Karpas-422 (cell line): ENCODE measurements around the gene SAG. TPM values are rescaled to one million over a fixed set of nuclear protein-coding genes. Genes with fewer than 3 reads are reported as not detected.

Source experiments
- DNase-seq: peaks from one replicate; pipeline ENCODE4 v3.0.0-alpha.2; 2015
- H2AFZ ChIP-seq: fragments of 200-600 bp; sonication (generic); 2 replicates; pipeline ENCODE4 v1.6.1; 2014; ENCODE audit warnings: antibody characterized with exemption, low read length, mixed read lengths
- H3K27ac ChIP-seq: fragments of 200-600 bp; sonication (generic); 2 replicates; pipeline ENCODE4 v1.5.1; 2014; ENCODE audit warnings: mild to moderate bottlenecking, low read length, moderate library complexity
- H3K27me3 ChIP-seq: fragments of 200-600 bp; sonication (generic); 2 replicates; pipeline ENCODE4 v1.6.1; 2014; ENCODE audit warnings: low read length, mixed read lengths
- H3K36me3 ChIP-seq: fragments of 200-600 bp; sonication (generic); 2 replicates; pipeline ENCODE4 v1.6.1; 2014; ENCODE audit warnings: low read length, mixed read lengths; ENCODE audit not compliant: insufficient read depth
- H3K4me1 ChIP-seq: fragments of 200-600 bp; sonication (generic); 2 replicates; pipeline ENCODE4 v1.6.1; 2014; ENCODE audit warnings: mild to moderate bottlenecking, low read length, mixed read lengths
- H3K4me2 ChIP-seq: fragments of 200-600 bp; sonication (generic); 2 replicates; pipeline ENCODE4 v1.6.1; 2014; ENCODE audit warnings: low read length, low read depth, mild to moderate bottlenecking; ENCODE audit not compliant: poor library complexity, severe bottlenecking
- H3K4me3 ChIP-seq: fragments of 200-600 bp; sonication (generic); 2 replicates; pipeline ENCODE4 v1.5.1; 2014; ENCODE audit warnings: mild to moderate bottlenecking, antibody characterized with exemption, low read length, mixed read lengths
- H3K79me2 ChIP-seq: fragments of 200-600 bp; sonication (generic); 2 replicates; pipeline ENCODE4 v1.6.1; 2014; ENCODE audit warnings: mild to moderate bottlenecking, low read length, mixed read lengths
- H3K9ac ChIP-seq: fragments of 200-600 bp; sonication (generic); 2 replicates; pipeline ENCODE4 v1.6.0; 2014; ENCODE audit warnings: low read length
- H3K9me2 ChIP-seq: fragments of 200-600 bp; sonication (generic), shearing (Covaris generic); replicated peaks from 2 replicates; pipeline ENCODE4 v1.6.0; 2014; ENCODE audit warnings: mild to moderate bottlenecking, low read length, moderate library complexity; ENCODE audit not compliant: insufficient read depth
- H3K9me3 ChIP-seq: fragments of 300-700, 200-600 bp; sonication (generic); 2 replicates; pipeline ENCODE4 v1.6.1; 2014; ENCODE audit warnings: low read length, mixed read lengths
- H4K20me1 ChIP-seq: fragments of 200-600 bp; sonication (generic); 2 replicates; pipeline ENCODE4 v1.6.1; 2014; ENCODE audit warnings: mild to moderate bottlenecking, antibody characterized with exemption, low read length, low read depth; ENCODE audit not compliant: insufficient read depth
- total RNA-seq: library from RNA; depleted of rRNA; stranded (reverse); fragments of >200 nt; shearing (Covaris generic); gene quantifications from 2 replicates; pipeline ENCODE4 v1.2.3, GENCODE V29; 2014; ENCODE audit warnings: low replicate concordance

Gene SAG
- total RNA-seq, 1 experiment from 2014 or later = not detected

- Histone ChIP-seq H3K4me3 (no peak overlapping the region), H3K27me3 (no peaks in the 10 kb centered on the region), H2AFZ (no peak overlapping the region), H3K9me2 (no peaks in the 10 kb centered on the region), H3K9me3 (peaks cover 3% of the 10 kb centered on the region; the same call in 1 of the 2 replicates), H3K36me3 (no peaks in the 10 kb centered on the region), H3K9ac (no peak overlapping the region), H3K79me2 (no peaks in the 10 kb centered on the region), H3K27ac (no peak overlapping the region), H3K4me1 (peaks cover 6% of the 10 kb centered on the region), H3K4me2 (no peak overlapping the region), H4K20me1 (no peaks in the 10 kb centered on the region)
- no peak for DNase-seq
Measured at GRCh38 chr2:233336541-233336940, 28.9 kb downstream of the SAG start.

DNA sequence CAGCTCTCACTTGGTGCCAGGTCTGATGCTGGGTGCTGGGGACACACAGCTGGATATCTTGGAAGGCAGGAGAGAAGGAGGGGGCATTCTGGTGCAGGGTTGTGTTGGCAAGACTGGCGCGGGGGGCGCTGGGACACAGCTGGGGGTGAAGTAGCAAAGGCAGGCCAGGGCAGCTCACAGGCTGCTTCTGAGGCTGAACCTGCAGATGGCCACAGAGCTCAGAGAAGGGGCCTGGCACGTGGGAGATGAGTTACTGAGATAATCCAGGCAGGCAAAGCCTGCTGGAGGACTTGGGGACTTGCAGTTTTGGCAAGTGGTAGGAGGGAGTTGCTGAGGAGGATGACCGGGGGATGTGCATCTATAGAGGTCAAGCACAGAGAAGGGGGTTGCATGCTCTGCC lies 30.4 kb downstream of the SAG start:
- Histone ChIP-seq H4K20me1 (no peaks in the 10 kb centered on the region), H3K79me2 (no peaks in the 10 kb centered on the region), H3K27ac (no peak overlapping the region), H3K27me3 (no peaks in the 10 kb centered on the region), H3K4me1 (no peaks in the 10 kb centered on the region), H3K36me3 (no peaks in the 10 kb centered on the region), H3K9ac (no peak overlapping the region), H3K9me3 (peaks cover 3% of the 10 kb centered on the region; the same call in 1 of the 2 replicates), H3K4me2 (no peak overlapping the region), H3K9me2 (no peaks in the 10 kb centered on the region), H3K4me3 (no peak overlapping the region), H2AFZ (no peak overlapping the region)
- DNase-seq = no peak

DNA sequence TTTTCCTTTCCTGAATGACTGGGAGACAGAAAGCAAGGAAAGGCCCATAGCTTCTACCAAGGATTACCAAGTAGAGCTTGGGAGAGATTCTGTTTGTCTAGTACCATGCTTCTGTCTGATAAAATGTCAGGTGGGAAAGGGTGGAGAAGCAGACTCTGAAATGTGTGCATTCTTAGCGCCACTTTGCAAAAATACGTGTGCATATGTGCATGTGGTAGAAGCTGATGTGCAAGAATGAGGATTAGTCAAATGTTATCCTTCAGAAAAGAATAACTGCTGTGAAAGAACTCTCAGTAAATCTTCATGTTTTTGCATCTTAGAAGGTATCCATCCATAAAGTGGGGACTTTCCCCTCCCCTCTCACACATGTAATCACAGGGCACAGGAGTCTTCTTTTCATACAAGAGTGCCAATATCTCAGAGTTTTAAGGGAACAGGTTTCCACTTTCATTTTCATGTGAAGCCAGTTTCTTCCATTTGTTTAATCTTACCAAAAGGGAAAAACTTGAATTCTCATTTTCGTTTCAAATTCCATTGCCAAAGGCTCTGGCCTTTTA lies 31.3 kb downstream of the SAG start:
- H3K4me2 ChIP-seq = no peak overlapping the region
- no peaks in the 10 kb centered on the region for H4K20me1 ChIP-seq
- H3K27me3 ChIP-seq = no peaks in the 10 kb centered on the region
- H3K9me3 ChIP-seq = peaks cover 3% of the 10 kb centered on the region; the same call in 1 of the 2 replicates
- no peak overlapping the region for H3K9ac ChIP-seq
- H3K9me2 ChIP-seq = no peaks in the 10 kb centered on the region
- no peaks in the 10 kb centered on the region for H3K79me2 ChIP-seq
- H3K27ac ChIP-seq = no peak overlapping the region
- H3K36me3 ChIP-seq = no peaks in the 10 kb centered on the region
- no peak overlapping the region for H3K4me3 ChIP-seq
- H2AFZ ChIP-seq = no peak overlapping the region
- H3K4me1 ChIP-seq = no peaks in the 10 kb centered on the region
- DNase-seq = no peak

DNA sequence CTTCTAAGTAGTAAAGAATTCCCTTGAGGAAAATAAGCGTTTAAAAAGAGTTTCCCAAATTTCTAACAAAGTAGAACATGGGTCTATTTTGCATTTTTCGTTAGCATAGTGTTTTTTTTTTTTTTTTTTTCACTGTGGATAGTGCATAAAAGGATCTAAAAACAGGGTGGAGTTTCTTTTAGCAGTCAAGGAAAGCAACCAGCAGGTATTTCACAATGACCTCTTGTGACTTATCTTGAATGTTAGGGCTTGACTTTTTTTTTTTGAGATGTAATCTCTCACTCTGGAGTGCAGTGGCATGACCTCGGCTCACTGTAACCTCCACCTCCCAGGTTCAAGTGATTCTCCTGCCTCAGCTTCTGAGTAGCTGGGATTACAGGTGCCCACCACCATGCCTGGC lies 31.8 kb downstream of the SAG start:
- Histone ChIP-seq H2AFZ (no peak overlapping the region), H3K79me2 (no peaks in the 10 kb centered on the region), H3K4me1 (no peaks in the 10 kb centered on the region), H3K4me2 (no peak overlapping the region), H3K4me3 (no peak overlapping the region), H4K20me1 (no peaks in the 10 kb centered on the region), H3K36me3 (no peaks in the 10 kb centered on the region), H3K9me2 (no peaks in the 10 kb centered on the region), H3K27ac (no peak overlapping the region), H3K9ac (no peak overlapping the region), H3K27me3 (no peaks in the 10 kb centered on the region), H3K9me3 (peaks cover 3% of the 10 kb centered on the region; the same call in 1 of the 2 replicates)
- no peak for DNase-seq

DNA sequence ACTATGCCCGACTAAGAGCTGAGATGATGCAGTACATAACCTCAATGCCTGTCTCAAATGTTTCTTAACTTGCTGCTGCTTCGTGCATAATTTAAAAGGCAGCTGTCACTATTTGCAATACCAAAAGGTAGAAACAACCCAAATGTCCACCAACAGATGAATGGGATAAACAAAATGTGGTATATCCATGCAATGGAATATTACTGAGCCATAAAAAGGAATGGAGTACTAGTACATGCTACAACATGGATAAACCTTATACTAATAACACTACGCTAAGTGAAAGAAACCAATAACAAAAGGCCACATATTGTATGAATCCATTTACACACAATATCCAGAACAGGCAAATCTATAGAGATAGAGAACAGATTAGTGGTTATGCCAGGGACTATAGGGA lies 33.7 kb downstream of the SAG start:
- no peaks in the 10 kb centered on the region for H3K27me3 ChIP-seq
- H3K27ac ChIP-seq = no peak overlapping the region
- no peaks in the 10 kb centered on the region for H3K79me2 ChIP-seq
- H4K20me1 ChIP-seq = no peaks in the 10 kb centered on the region
- no peak for DNase-seq
- no peak overlapping the region for H3K4me2 ChIP-seq
- H3K4me1 ChIP-seq = no peaks in the 10 kb centered on the region
- no peak overlapping the region for H2AFZ ChIP-seq
- no peaks in the 10 kb centered on the region for H3K36me3 ChIP-seq
- H3K9me3 ChIP-seq = peaks cover 3% of the 10 kb centered on the region; the same call in 1 of the 2 replicates
- no peaks in the 10 kb centered on the region for H3K9me2 ChIP-seq
- no peak overlapping the region for H3K4me3 ChIP-seq
- no peak overlapping the region for H3K9ac ChIP-seq

- no peak overlapping the region for H3K4me2 ChIP-seq
- no peak overlapping the region for H3K27ac ChIP-seq
- H3K79me2 ChIP-seq = no peaks in the 10 kb centered on the region
- H3K9ac ChIP-seq = no peak overlapping the region
- H3K4me1 ChIP-seq = no peaks in the 10 kb centered on the region
- no peaks in the 10 kb centered on the region for H4K20me1 ChIP-seq
- H3K4me3 ChIP-seq = no peak overlapping the region
- H3K9me3 ChIP-seq = peaks cover 3% of the 10 kb centered on the region; the same call in 1 of the 2 replicates
- H3K27me3 ChIP-seq = no peaks in the 10 kb centered on the region
- H3K36me3 ChIP-seq = no peaks in the 10 kb centered on the region
- DNase-seq = no peak
- H2AFZ ChIP-seq = no peak overlapping the region
- H3K9me2 ChIP-seq = no peaks in the 10 kb centered on the region
Measured at GRCh38 chr2:233342301-233342700, 34.7 kb downstream of the SAG start.

DNA sequence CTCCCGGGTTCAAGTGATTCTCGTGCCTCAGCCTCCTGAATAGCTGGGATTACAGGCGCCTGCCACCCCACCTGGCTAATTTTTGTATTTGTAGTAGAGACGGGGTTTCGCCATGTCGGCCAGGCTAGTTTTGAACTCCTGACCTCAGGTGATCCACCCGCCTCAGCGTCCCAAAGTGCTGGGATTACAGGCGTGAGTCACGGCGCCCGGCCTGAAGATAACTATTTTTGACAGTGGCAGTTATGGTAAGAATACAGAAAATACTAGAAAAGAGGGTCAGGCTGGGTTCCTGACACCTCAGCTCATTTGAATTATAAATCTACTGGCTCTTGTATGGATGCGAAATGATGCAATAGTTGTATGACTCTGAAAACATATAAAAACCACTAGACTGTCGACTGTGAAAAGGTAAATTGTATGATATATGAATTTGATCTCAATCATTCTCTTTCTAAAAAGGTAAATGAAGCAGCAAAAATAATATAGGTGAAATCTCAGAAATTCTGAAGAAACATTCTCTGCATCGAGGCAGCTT lies 35.6 kb downstream of the SAG start:
- H3K4me1 ChIP-seq = no peaks in the 10 kb centered on the region
- no peaks in the 10 kb centered on the region for H3K79me2 ChIP-seq
- no peak for DNase-seq
- H3K27me3 ChIP-seq = no peaks in the 10 kb centered on the region
- H4K20me1 ChIP-seq = no peaks in the 10 kb centered on the region
- no peak overlapping the region for H3K4me3 ChIP-seq
- H3K27ac ChIP-seq = no peak overlapping the region
- H3K9me3 ChIP-seq = peaks cover 3% of the 10 kb centered on the region; the same call in 1 of the 2 replicates
- no peaks in the 10 kb centered on the region for H3K36me3 ChIP-seq
- no peak overlapping the region for H2AFZ ChIP-seq
- H3K9ac ChIP-seq = no peak overlapping the region
- no peaks in the 10 kb centered on the region for H3K9me2 ChIP-seq
- H3K4me2 ChIP-seq = no peak overlapping the region

DNA sequence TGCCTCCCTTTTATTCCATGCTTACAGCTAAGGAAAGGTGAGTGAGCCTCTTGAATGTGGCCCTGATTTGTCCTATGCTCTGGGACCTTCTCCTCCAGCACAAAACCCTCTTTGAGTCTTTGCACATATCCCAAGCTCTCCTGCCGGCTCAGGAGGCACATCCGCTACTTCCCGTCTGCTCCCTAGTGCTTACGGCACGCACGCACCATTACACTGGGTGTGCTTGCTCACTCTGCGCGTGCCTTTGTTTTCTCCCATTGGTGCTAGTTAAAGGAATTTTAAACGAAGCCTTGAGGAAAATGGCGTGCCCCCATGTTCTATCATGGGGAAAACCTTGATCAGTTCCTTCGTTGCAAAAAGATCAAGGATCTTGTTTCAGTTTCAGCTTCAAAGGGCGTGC lies 38.8 kb downstream of the SAG start:
- no peaks in the 10 kb centered on the region for H3K9me2 ChIP-seq
- H3K36me3 ChIP-seq = no peaks in the 10 kb centered on the region
- no peak overlapping the region for H3K27ac ChIP-seq
- no peak overlapping the region for H2AFZ ChIP-seq
- no peaks in the 10 kb centered on the region for H3K27me3 ChIP-seq
- peaks cover 1% of the 10 kb centered on the region; the same call in 1 of the 2 replicates for H3K9me3 ChIP-seq
- no peaks in the 10 kb centered on the region for H3K79me2 ChIP-seq
- no peak overlapping the region for H3K4me2 ChIP-seq
- no peak for DNase-seq
- no peak overlapping the region for H3K4me3 ChIP-seq
- H3K4me1 ChIP-seq = peaks cover 11% of the 10 kb centered on the region
- H3K9ac ChIP-seq = no peak overlapping the region
- H4K20me1 ChIP-seq = no peaks in the 10 kb centered on the region
